ENCODE results near the gene CDK17.
A peak's percentile ranks its signal among the peaks of the same experiment; 100 is the strongest.
"Not testable (repeated sequence)": the region's sequence is repeated elsewhere in the genome, so short reads cannot be mapped to it uniquely, and the experiment has no call there.

Gene CDK17

DNA sequence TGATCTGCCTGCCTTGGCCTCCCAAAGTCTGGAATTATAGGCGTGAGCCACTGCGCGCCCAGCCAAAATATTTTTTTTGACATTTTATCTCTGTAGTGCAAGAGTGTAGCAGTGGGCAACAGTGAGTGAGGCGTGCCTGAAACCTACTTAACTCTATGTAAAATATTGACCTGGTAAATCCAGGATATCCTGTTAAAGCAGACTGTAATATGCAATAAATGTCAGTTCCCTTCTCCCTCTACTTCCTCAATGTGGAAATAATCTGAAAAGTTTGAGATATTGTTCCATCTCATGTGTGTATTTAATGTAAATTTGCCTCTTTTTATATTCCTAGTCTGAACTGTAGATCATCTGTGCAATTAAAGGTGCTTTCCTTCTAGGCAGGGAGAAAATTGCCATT, 9.5 kb upstream of the CDK17 start:
- no peaks in the 10 kb centered on the region for H4K20me1 ChIP-seq (ENCODE audit: insufficient read depth, low read length, poor library complexity, severe bottlenecking)
- H3K4me2 ChIP-seq (ENCODE audit: low read depth, low read length, poor library complexity, severe bottlenecking) = peak overlapping the region; percentile 32
- H3K27me3 ChIP-seq (ENCODE audit: insufficient read depth, low read length, poor library complexity, severe bottlenecking) = no peaks in the 10 kb centered on the region
- no peaks in the 10 kb centered on the region for H3K79me2 ChIP-seq (ENCODE audit: insufficient read depth, low read length)
- no peaks in the 10 kb centered on the region for H3K36me3 ChIP-seq (ENCODE audit: insufficient read depth, low read length)
- H3F3A ChIP-seq (ENCODE audit: low read depth) = no peaks in the 10 kb centered on the region
- H3K4me3 ChIP-seq (ENCODE audit: low read length, poor library complexity, severe bottlenecking) = no peak overlapping the region
- no peak overlapping the region for H3K9ac ChIP-seq (ENCODE audit: low read depth, low read length, poor library complexity, severe bottlenecking)
- H3K9me2 ChIP-seq (replicated peaks; ENCODE audit: low read depth, low read length) = no peaks in the 10 kb centered on the region
- TF ChIP-seq, protein P1, sequence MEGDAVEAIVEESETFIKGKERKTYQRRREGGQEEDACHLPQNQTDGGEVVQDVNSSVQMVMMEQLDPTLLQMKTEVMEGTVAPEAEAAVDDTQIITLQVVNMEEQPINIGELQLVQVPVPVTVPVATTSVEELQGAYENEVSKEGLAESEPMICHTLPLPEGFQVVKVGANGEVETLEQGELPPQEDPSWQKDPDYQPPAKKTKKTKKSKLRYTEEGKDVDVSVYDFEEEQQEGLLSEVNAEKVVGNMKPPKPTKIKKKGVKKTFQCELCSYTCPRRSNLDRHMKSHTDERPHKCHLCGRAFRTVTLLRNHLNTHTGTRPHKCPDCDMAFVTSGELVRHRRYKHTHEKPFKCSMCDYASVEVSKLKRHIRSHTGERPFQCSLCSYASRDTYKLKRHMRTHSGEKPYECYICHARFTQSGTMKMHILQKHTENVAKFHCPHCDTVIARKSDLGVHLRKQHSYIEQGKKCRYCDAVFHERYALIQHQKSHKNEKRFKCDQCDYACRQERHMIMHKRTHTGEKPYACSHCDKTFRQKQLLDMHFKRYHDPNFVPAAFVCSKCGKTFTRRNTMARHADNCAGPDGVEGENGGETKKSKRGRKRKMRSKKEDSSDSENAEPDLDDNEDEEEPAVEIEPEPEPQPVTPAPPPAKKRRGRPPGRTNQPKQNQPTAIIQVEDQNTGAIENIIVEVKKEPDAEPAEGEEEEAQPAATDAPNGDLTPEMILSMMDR (conservative IDR thresholded peaks at IDR 0.05; ENCODE audit: low read length) = no peak
- TF ChIP-seq EZH2phosphoT487 (IDR thresholded peaks at IDR 0.05; ENCODE audit: borderline replicate concordance) = no peak
- H3K9me3 ChIP-seq (ENCODE audit: insufficient read depth, low read depth, low read length) = no peaks in the 10 kb centered on the region
- H3K4me1 ChIP-seq (ENCODE audit: insufficient read depth, low read length, poor library complexity, severe bottlenecking) = peaks cover 14% of the 10 kb centered on the region
- no peak overlapping the region for H2AFZ ChIP-seq (ENCODE audit: low read length)

DNA sequence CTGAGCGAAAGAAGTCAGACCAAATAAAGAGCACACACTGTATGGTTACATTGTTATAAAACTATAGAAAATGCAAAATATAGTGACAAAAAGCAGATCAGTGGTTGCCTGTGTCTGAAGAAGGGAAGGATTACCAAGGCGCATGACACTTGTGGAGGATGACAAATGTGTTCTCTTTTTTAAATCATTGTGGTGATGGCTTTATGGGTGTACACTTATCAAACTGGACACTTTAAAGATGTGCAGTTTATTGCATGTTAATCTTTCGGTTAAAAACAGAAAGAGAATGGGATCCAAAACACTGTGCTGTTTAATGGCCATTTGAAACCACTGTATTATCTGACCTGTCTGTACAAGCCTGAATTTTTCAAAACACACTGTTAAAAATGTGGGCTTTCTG, 8.8 kb upstream of the CDK17 start:
- Histone ChIP-seq H3K36me3 (ENCODE audit: insufficient read depth, low read length) (no peaks in the 10 kb centered on the region), H3K79me2 (ENCODE audit: insufficient read depth, low read length) (no peaks in the 10 kb centered on the region), H3K4me1 (ENCODE audit: insufficient read depth, low read length, poor library complexity, severe bottlenecking) (peaks cover 14% of the 10 kb centered on the region), H3K9me2 (replicated peaks; ENCODE audit: low read depth, low read length) (no peaks in the 10 kb centered on the region), H3K9me3 (ENCODE audit: insufficient read depth, low read depth, low read length) (no peaks in the 10 kb centered on the region), H2AFZ (ENCODE audit: low read length) (0 out of 2 replicates have a peak overlapping the region, but pooled peaks have one; percentile 35), H3K4me3 (ENCODE audit: low read length, poor library complexity, severe bottlenecking) (no peak overlapping the region), H3F3A (ENCODE audit: low read depth) (0 out of 2 replicates have a peak, but pooled peaks cover 5% of the 10 kb centered on the region), H4K20me1 (ENCODE audit: insufficient read depth, low read length, poor library complexity, severe bottlenecking) (no peaks in the 10 kb centered on the region), H3K4me2 (ENCODE audit: low read depth, low read length, poor library complexity, severe bottlenecking) (no peak overlapping the region), H3K27me3 (ENCODE audit: insufficient read depth, low read length, poor library complexity, severe bottlenecking) (no peaks in the 10 kb centered on the region), H3K9ac (ENCODE audit: low read depth, low read length, poor library complexity, severe bottlenecking) (no peak overlapping the region)
- no peak for TF ChIP-seq EZH2phosphoT487 (IDR thresholded peaks at IDR 0.05; ENCODE audit: borderline replicate concordance)
- TF ChIP-seq, protein P1 (conservative IDR thresholded peaks at IDR 0.05; ENCODE audit: low read length) = no peak

DNA sequence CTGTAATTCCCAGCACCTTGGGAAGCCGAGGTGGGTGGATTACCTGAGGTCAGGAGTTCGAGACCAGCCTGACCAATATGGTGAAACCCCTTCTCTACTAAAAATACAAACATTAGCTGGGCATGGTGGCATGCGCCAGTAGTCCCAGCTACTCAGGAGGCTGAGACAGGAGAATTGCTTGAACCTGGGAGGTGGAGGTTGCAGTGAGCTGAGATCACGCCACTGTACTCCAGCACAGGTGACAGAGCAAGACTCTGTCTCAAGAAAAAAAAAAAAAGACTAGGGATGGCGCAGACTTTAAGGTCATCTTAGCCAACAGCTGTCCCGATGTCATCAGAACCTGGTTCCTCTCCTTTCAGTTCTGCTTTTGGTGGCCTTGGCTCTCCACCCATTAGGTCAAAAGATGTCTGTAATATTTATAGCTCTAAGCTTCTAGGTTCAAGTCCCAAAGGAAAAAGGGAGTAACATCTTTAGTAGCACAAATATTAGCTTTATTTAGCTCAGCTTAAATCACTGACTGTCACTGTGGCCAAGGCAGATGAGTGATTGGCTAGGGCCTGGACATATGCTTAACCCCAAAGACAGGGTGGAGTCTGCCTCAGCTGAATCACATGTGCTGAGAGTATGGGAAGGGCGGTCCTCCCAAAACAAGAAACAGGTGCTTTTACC, 7.3 kb upstream of the CDK17 start:
- not testable (repeated sequence) for H3K9me3 ChIP-seq (ENCODE audit: insufficient read depth, low read depth, low read length); H3K36me3 ChIP-seq (ENCODE audit: insufficient read depth, low read length); H3K4me3 ChIP-seq (ENCODE audit: low read length, poor library complexity, severe bottlenecking); H2AFZ ChIP-seq (ENCODE audit: low read length); H4K20me1 ChIP-seq (ENCODE audit: insufficient read depth, low read length, poor library complexity, severe bottlenecking); H3F3A ChIP-seq (ENCODE audit: low read depth); H3K79me2 ChIP-seq (ENCODE audit: insufficient read depth, low read length); H3K27me3 ChIP-seq (ENCODE audit: insufficient read depth, low read length, poor library complexity, severe bottlenecking); H3K4me2 ChIP-seq (ENCODE audit: low read depth, low read length, poor library complexity, severe bottlenecking); H3K9ac ChIP-seq (ENCODE audit: low read depth, low read length, poor library complexity, severe bottlenecking); H3K9me2 ChIP-seq (replicated peaks; ENCODE audit: low read depth, low read length)
- H3K4me1 ChIP-seq (ENCODE audit: insufficient read depth, low read length, poor library complexity, severe bottlenecking) = peaks cover 14% of the 10 kb centered on the region

DNA sequence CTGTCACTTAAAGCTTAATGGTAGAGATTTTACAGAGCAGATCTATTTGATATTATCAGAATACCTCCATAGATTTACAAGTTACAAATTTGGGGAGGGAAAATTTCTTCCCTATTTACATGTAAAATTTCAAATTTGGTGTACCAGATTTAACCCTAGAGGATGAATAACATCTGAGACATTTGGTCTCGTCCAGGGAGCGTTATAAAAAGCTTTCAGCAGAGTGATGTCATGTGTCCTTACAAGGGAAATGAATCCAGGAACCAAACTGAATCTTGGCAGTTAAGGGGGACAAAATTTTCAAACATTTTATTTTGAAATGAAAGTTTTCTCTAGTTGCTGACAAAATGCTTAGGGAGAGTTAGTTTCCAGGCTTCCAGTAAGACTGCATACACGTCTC, 4.5 kb upstream of the CDK17 start:
- Histone ChIP-seq H3K4me1 (ENCODE audit: insufficient read depth, low read length, poor library complexity, severe bottlenecking) (peaks cover 21% of the 10 kb centered on the region), H3K9me2 (replicated peaks; ENCODE audit: low read depth, low read length) (no peaks in the 10 kb centered on the region), H3K27me3 (ENCODE audit: insufficient read depth, low read length, poor library complexity, severe bottlenecking) (peaks cover 3% of the 10 kb centered on the region), H3K9ac (ENCODE audit: low read depth, low read length, poor library complexity, severe bottlenecking) (no peak overlapping the region), H2AFZ (ENCODE audit: low read length) (no peak overlapping the region), H3K4me3 (ENCODE audit: low read length, poor library complexity, severe bottlenecking) (no peak overlapping the region), H3K4me2 (ENCODE audit: low read depth, low read length, poor library complexity, severe bottlenecking) (no peak overlapping the region), H4K20me1 (ENCODE audit: insufficient read depth, low read length, poor library complexity, severe bottlenecking) (no peaks in the 10 kb centered on the region), H3K9me3 (ENCODE audit: insufficient read depth, low read depth, low read length) (no peaks in the 10 kb centered on the region), H3F3A (ENCODE audit: low read depth) (peaks cover 15% of the 10 kb centered on the region), H3K79me2 (ENCODE audit: insufficient read depth, low read length) (no peaks in the 10 kb centered on the region), H3K36me3 (ENCODE audit: insufficient read depth, low read length) (no peaks in the 10 kb centered on the region)
- no peak for TF ChIP-seq EZH2phosphoT487 (IDR thresholded peaks at IDR 0.05; ENCODE audit: borderline replicate concordance)
- TF ChIP-seq, protein P1 (conservative IDR thresholded peaks at IDR 0.05; ENCODE audit: low read length) = no peak
